ENCODE data around the gene ACTR3C. TPM values are rescaled to one million over a fixed set of nuclear protein-coding genes. Genes with fewer than 3 reads are reported as not detected.

Gene ACTR3C
- total RNA-seq, 1 experiment from 2014 or later = 3.6 TPM

DNA sequence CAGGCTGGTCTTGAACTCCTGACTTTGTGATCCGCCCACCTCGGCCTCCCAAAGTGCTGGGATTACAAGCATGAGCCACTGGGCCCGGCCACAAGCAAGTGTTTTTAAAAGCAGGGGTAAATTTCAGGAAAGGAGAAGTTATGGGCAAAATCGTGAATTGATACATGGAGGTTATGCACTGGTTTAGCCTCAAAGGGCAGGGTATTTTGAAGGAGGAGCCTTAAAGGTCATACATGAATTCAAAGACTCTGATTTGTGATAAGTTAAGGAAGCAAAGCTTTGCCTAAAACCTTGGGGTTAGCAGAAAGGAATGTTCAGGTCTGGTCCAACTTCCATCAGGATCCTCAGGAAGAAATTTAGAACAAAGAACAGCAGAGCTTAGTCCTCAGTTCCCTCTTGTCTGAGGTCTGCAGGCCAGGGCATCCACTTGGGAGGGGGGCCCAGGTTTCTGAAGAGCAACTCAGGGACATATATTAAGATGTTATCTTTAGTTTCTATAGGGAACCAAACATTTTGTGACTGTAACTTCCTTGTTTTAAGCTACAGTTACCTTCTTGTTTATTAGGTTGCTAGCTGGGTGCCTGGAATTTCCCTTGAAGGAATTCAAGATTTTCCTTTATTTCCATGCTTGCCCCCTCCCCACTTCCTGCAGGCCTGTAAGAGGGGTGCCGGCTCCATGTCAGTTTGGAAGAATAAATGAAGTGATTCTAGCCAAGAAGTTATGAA lies 42.5 kb upstream of the ACTR3C start:
- no peaks in the 10 kb centered on the region for H3K4me1 Mint-ChIP-seq (ENCODE audit: insufficient read depth, unreplicated experiment)
- no TSS peak for BruUV-seq (replicated peaks)
- no peak overlapping the region for H3K4me3 Mint-ChIP-seq (ENCODE audit: unreplicated experiment)
- no peak overlapping the region for H3K27ac Mint-ChIP-seq (ENCODE audit: low read depth, unreplicated experiment)
- H3K36me3 Mint-ChIP-seq (ENCODE audit: insufficient read depth, unreplicated experiment) = peaks cover 8% of the 10 kb centered on the region
- ChIA-PET CTCF (interaction anchor here (0.7 to 3.3 kb wide), 7 partner anchors 8 to 550 kb away, joined by 3 to 18 read pairs (median 7); no protein-coding TSS in a partner anchor), POLR2A (interaction anchor here (0.6 to 1.2 kb wide), 2 partner anchors 34 to 696 kb away, joined by 3 to 4 read pairs; no protein-coding TSS in a partner anchor)
- no peaks in the 10 kb centered on the region for H3K9me3 Mint-ChIP-seq (ENCODE audit: unreplicated experiment)
- TF ChIP-seq CTCF (IDR thresholded peaks at IDR 0.05; ENCODE audit: unreplicated experiment) = no peak
- intact Hi-C loops (cut with micrococcal nuclease) = no loop called here
- H3K27me3 Mint-ChIP-seq (ENCODE audit: insufficient read depth, unreplicated experiment) = no peaks in the 10 kb centered on the region
- no peak for DNase-seq (ENCODE audit: unreplicated experiment)

- intact Hi-C loops (cut with micrococcal nuclease) = no loop called here
- no peak for TF ChIP-seq CTCF (IDR thresholded peaks at IDR 0.05; ENCODE audit: unreplicated experiment)
- H3K27me3 Mint-ChIP-seq (ENCODE audit: insufficient read depth, unreplicated experiment) = no peaks in the 10 kb centered on the region
- no peak for DNase-seq (ENCODE audit: unreplicated experiment)
- no peaks in the 10 kb centered on the region for H3K9me3 Mint-ChIP-seq (ENCODE audit: unreplicated experiment)
- H3K4me1 Mint-ChIP-seq (ENCODE audit: insufficient read depth, unreplicated experiment) = no peaks in the 10 kb centered on the region
- no peak overlapping the region for H3K4me3 Mint-ChIP-seq (ENCODE audit: unreplicated experiment)
- H3K27ac Mint-ChIP-seq (ENCODE audit: low read depth, unreplicated experiment) = no peak overlapping the region
- ChIA-PET POLR2A (interaction anchor here (0.6 kb wide), 1 partner anchor 695 kb away, joined by 3 read pairs; no protein-coding TSS in a partner anchor), CTCF (interaction anchor here (0.6 to 3.3 kb wide), 4 partner anchors 9 to 942 kb away, joined by 3 to 18 read pairs (median 4); no protein-coding TSS in a partner anchor)
- peaks cover 2% of the 10 kb centered on the region for H3K36me3 Mint-ChIP-seq (ENCODE audit: insufficient read depth, unreplicated experiment)
- no TSS peak for BruUV-seq (replicated peaks)
These were observed 41.8 kb upstream of the ACTR3C start for GRCh38 chr7:150365194-150365593.

DNA sequence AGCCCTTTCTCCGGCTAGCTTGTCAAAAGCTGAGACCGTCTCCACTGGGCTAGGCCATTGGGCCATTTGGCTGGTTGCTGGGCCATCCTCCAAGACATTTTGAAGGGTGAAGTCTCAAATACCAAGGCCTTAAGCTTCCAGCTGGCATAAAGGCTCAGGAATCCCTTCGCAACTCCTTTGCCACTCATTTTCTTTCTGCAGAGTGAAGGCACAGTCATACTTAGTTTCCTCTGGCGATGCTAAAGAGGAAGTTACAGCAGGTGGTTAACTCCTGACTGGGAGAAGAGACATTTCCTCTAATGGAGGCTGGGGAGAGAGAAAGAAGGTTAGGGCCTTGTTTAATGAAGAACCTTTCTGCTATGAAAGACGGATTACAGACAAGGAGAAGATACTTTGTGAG lies 40.5 kb upstream of the ACTR3C start:
- H3K27me3 Mint-ChIP-seq (ENCODE audit: insufficient read depth, unreplicated experiment) = no peaks in the 10 kb centered on the region
- intact Hi-C loops (cut with micrococcal nuclease) = no loop called here
- H3K27ac Mint-ChIP-seq (ENCODE audit: low read depth, unreplicated experiment) = no peak overlapping the region

More for the DNA sequence above, 40.5 kb upstream of the ACTR3C start:
- Mint-ChIP-seq H3K4me3 (ENCODE audit: unreplicated experiment) (no peak overlapping the region), H3K36me3 (ENCODE audit: insufficient read depth, unreplicated experiment) (no peaks in the 10 kb centered on the region), H3K4me1 (ENCODE audit: insufficient read depth, unreplicated experiment) (no peaks in the 10 kb centered on the region), H3K9me3 (ENCODE audit: unreplicated experiment) (no peaks in the 10 kb centered on the region)
- TF ChIP-seq CTCF (IDR thresholded peaks at IDR 0.05; ENCODE audit: unreplicated experiment) = no peak
- no TSS peak for BruUV-seq (replicated peaks)
- ChIA-PET POLR2A (no interaction called here), CTCF (interaction anchor here (0.9 to 1.4 kb wide), 2 partner anchors 15 to 78 kb away, joined by 3 to 4 read pairs; no protein-coding TSS in a partner anchor)
- no peak for DNase-seq (ENCODE audit: unreplicated experiment)

Measured in MCF 10A (cell line).